ENCODE measurements around the gene PSMG2. TPM values are rescaled to one million over a fixed set of nuclear protein-coding genes. Genes with fewer than 3 reads are reported as not detected.

PSMG2 gene
- total RNA-seq, 1 donor from 2014 or later = 96.8 TPM

DNA sequence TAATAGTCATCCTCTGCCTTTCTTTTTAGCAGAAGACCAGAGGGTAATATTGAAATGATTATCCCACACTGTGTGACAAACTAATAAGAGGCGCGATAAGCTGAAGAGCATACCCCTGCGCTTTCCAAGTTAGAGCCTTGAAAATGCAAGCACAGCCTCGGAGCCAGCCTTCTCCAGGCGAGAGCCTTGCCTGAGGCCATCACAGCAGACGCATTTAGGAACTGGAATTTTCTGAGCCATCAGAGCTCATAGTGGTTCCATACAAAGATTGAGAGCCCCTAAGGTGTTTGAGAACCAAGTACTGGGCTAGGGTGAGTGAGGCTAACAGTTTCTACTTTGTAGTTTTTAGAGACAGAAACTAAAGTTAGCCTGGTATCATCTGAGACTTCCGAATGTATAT, 19.9 kb downstream of the PSMG2 start:
- Histone ChIP-seq H2AFZ (replicated peaks) (no peak overlapping the region), H4K20me1 (ENCODE audit: low read depth) (no peaks in the 10 kb centered on the region), H3K27me3 (no peaks in the 10 kb centered on the region), H3K4me1 (no peaks in the 10 kb centered on the region), H3K27ac (no peak overlapping the region), H3F3A (ENCODE audit: low read depth) (peaks cover 8% of the 10 kb centered on the region), H3K36me3 (peaks cover 18% of the 10 kb centered on the region), H3K4me2 (no peak overlapping the region), H3K79me2 (ENCODE audit: low read depth) (no peaks in the 10 kb centered on the region), H3K9ac (no peak overlapping the region), H3K9me3 (ENCODE audit: low read depth) (no peaks in the 10 kb centered on the region), H3K4me3 (no peak overlapping the region)
- Mint-ChIP-seq H3K4me3 (no peak overlapping the region), H3K4me1 (no peaks in the 10 kb centered on the region), H3K9me3 (no peaks in the 10 kb centered on the region), H3K36me3 (peaks cover 15% of the 10 kb centered on the region), H3K27ac (no peak overlapping the region), H3K27me3 (ENCODE audit: insufficient read depth, low read depth) (no peaks in the 10 kb centered on the region)
- no peak for TF ChIP-seq EZH2 (IDR thresholded peaks at IDR 0.05)
- TF ChIP-seq, protein P1, sequence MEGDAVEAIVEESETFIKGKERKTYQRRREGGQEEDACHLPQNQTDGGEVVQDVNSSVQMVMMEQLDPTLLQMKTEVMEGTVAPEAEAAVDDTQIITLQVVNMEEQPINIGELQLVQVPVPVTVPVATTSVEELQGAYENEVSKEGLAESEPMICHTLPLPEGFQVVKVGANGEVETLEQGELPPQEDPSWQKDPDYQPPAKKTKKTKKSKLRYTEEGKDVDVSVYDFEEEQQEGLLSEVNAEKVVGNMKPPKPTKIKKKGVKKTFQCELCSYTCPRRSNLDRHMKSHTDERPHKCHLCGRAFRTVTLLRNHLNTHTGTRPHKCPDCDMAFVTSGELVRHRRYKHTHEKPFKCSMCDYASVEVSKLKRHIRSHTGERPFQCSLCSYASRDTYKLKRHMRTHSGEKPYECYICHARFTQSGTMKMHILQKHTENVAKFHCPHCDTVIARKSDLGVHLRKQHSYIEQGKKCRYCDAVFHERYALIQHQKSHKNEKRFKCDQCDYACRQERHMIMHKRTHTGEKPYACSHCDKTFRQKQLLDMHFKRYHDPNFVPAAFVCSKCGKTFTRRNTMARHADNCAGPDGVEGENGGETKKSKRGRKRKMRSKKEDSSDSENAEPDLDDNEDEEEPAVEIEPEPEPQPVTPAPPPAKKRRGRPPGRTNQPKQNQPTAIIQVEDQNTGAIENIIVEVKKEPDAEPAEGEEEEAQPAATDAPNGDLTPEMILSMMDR (IDR thresholded peaks at IDR 0.05) = no peak
- no peak for TF ChIP-seq EZH2phosphoT487 (IDR thresholded peaks at IDR 0.05)
- DNase-seq (ENCODE audit: low spot score) = no peak

DNA sequence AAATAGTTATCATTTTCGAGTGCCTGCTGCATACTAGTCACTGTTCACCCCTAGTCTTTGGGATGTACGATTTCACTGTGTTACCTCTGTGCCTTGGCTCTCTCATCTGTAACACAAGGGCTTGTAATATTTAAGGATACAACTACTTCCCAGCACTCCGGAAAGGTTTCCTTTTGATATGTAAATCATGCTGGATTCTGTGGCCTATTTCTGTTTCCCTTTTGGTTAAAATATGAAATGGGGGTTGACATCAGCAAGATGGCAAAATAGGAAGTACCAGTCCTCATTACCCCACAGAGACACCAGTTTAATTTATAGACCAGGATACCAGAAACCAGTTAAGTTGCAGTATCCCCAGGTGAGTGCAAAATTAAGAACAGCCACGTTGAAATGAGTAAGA, 23.5 kb downstream of the PSMG2 start:
- H3K4me3 Mint-ChIP-seq = no peak overlapping the region
- H3K27ac Mint-ChIP-seq = no peak overlapping the region
- peaks cover 17% of the 10 kb centered on the region for H3K36me3 Mint-ChIP-seq
- TF ChIP-seq, protein P1 (IDR thresholded peaks at IDR 0.05) = no peak
- TF ChIP-seq EZH2 (IDR thresholded peaks at IDR 0.05) (no peak), EZH2phosphoT487 (IDR thresholded peaks at IDR 0.05) (no peak)
- no peaks in the 10 kb centered on the region for H3K27me3 Mint-ChIP-seq (ENCODE audit: insufficient read depth, low read depth)
- H3K4me1 ChIP-seq = no peaks in the 10 kb centered on the region
- no peaks in the 10 kb centered on the region for H4K20me1 ChIP-seq (ENCODE audit: low read depth)
- H3K9me3 Mint-ChIP-seq = peaks cover 12% of the 10 kb centered on the region
- H3F3A ChIP-seq (ENCODE audit: low read depth) = peaks cover 8% of the 10 kb centered on the region
- no peak overlapping the region for H3K27ac ChIP-seq
- no peak overlapping the region for H3K9ac ChIP-seq
- H3K4me3 ChIP-seq = no peak overlapping the region
- H3K79me2 ChIP-seq (ENCODE audit: low read depth) = no peaks in the 10 kb centered on the region
- no peaks in the 10 kb centered on the region for H3K27me3 ChIP-seq
- no peak for DNase-seq (ENCODE audit: low spot score)
- H3K9me3 ChIP-seq (ENCODE audit: low read depth) = no peaks in the 10 kb centered on the region
- H3K36me3 ChIP-seq = peaks cover 5% of the 10 kb centered on the region
- H2AFZ ChIP-seq (replicated peaks) = no peak overlapping the region
- no peaks in the 10 kb centered on the region for H3K4me1 Mint-ChIP-seq
- H3K4me2 ChIP-seq = no peak overlapping the region

DNA sequence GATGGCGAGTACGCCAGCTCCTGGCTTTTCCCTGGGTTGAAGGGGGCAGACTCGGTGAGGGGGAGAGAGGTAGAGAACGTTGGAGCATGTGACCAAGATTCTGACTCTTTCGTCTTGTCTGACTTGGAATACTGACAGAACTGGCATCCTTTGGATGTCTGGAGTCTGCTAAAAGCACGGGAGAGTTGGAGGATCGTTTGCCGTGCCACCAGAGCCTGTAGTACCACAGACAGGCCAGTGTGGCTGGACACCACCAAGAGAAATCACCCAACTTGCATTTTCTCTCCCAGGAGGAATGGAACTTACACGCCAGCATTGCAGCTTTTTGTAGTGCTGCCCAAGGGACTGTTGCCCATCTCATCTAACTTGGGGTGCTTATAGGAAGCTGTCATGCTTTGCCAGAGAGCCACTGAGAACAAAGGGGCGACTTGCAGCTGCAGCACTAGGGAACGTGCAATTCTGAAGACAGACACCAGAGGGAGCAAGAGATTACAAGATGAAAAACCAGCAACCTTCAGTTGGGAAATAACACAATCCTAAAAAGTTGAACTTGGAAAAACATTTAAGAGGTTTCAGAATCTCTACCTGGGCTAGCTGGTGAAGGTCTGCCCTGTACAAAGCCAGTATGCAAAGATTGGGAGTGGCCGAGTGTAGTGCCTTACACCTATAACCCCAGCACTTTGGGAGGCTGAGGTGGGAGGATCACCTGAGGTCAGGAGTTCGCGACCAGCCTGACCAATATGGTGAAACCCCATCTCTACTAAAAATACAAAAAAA, 24.1 kb downstream of the PSMG2 start:
- no peak overlapping the region for H3K27ac Mint-ChIP-seq
- H3K9me3 Mint-ChIP-seq = peaks cover 15% of the 10 kb centered on the region
- H3K9me3 ChIP-seq (ENCODE audit: low read depth) = no peaks in the 10 kb centered on the region

More for the DNA sequence above, 24.1 kb downstream of the PSMG2 start:
- Mint-ChIP-seq H3K27me3 (ENCODE audit: insufficient read depth, low read depth) (no peaks in the 10 kb centered on the region), H3K4me1 (no peaks in the 10 kb centered on the region), H3K4me3 (no peak overlapping the region), H3K36me3 (peaks cover 16% of the 10 kb centered on the region)
- Histone ChIP-seq H2AFZ (replicated peaks) (no peak overlapping the region), H3K27ac (no peak overlapping the region), H3K79me2 (ENCODE audit: low read depth) (no peaks in the 10 kb centered on the region), H3F3A (ENCODE audit: low read depth) (peaks cover 8% of the 10 kb centered on the region), H3K4me3 (no peak overlapping the region), H3K36me3 (peaks cover 5% of the 10 kb centered on the region), H3K4me1 (no peaks in the 10 kb centered on the region), H3K9ac (no peak overlapping the region), H3K27me3 (no peaks in the 10 kb centered on the region), H3K4me2 (no peak overlapping the region), H4K20me1 (ENCODE audit: low read depth) (no peaks in the 10 kb centered on the region)
- TF ChIP-seq EZH2 (IDR thresholded peaks at IDR 0.05) = no peak
- TF ChIP-seq, protein P1 (IDR thresholded peaks at IDR 0.05) = peak; percentile 93
- peak; percentile 84 for DNase-seq (ENCODE audit: low spot score)

Data from neural progenitor cell (in vitro differentiated cells).